GM21360 (cell line): Measurements from ENCODE around the gene EPPIN.

ENCODE experiments used
- ATAC-seq: cut with Tn5 transposase; IDR thresholded peaks from one replicate; pipeline ENCODE4 v1.9.1; 2021; ENCODE audit warnings: mild to moderate bottlenecking, moderate library complexity; ENCODE audit not compliant: unreplicated experiment

EPPIN gene

DNA sequence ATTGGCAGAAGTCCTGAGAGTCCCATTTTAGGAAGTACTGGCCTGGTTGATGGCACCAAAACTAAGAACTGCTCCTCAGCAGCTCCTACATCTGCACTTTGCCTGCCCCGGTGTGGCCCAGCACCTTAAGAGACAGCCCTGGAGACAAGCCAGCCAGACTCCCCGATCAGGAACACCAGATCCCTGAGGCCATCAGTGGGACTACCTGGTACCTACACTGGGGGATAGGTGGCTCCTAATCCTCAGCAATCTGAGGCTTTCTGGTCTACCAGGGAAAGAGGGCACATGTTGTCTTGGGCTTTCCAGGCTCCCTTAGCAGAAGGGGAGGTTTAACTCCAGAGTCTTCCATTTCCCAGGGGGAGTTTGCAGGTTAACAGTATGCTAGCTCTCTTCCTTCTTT lies 7.8 kb downstream of the EPPIN start, which contains the start of gene WFDC6:
TSS of gene WFDC6 (minus strand) at position 101 of the 400 bp plus-strand sequence. CDS start at position 26, 75 bp downstream.
- no peak for ATAC-seq

DNA sequence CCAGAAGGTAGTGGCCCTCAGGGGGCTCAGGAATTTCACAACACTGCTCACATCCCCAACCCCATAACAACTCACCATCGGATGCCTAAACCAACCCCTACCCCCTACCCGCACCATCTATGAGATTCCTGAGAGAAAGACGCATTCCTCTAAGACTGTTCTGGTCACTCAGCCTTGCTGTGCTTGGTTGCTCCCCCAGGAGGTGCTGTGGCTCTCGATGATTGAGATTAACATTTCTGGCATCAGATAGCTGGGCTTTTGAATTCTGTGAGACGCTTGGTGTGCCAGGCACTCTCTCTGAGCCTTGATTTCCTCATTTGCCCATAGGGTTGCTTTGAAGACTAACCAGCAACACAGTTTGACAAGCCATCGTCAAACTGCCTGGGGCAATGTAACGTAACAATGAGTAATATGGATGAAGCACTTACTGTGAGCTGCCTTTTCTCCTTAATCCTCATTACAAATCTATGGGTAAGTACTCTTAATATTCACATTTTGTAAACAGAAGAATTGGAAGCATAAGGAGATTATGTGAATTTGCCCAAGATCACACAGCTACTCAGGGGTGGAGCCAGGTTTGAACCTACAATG lies 8.9 kb downstream of the EPPIN start:
- ATAC-seq: no peak

DNA sequence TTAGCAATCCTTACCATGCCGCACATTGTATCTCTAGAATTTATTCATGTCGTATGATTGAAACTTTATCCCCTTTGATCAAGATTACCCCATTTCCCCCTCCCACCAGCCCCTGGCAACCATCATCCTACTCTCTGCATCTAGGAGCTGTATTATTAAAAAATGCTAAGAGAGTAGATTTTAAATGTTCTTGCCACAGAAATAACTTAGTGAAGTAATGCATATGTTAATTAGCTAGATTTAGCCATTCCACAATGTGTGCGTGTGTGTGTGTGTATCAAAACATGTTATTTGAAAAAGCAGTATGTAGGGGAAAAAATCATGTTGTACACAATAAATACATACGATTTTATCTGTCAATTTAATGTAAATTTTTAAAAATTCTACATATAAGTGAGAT lies 19.9 kb downstream of the EPPIN start:
- ATAC-seq: no peak

DNA sequence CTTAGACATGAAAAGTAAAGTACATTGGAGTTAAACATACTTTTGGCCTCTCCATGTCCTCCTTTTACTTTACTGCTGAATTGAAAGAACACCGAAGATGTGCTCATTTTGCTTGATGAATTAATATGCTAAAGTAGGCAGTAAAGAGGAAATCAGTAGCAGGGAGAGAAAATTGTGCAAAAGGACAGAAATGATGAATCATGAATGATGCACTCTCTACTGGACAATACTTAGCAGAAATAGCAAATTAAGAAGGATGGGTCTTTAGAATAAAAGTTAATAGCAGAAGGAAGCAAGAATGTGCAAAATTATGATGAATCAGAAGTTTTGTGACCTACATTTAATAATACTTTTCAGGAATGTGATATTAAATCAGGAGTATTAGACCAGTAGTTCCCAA lies 23.4 kb downstream of the EPPIN start:
- no peak for ATAC-seq

DNA sequence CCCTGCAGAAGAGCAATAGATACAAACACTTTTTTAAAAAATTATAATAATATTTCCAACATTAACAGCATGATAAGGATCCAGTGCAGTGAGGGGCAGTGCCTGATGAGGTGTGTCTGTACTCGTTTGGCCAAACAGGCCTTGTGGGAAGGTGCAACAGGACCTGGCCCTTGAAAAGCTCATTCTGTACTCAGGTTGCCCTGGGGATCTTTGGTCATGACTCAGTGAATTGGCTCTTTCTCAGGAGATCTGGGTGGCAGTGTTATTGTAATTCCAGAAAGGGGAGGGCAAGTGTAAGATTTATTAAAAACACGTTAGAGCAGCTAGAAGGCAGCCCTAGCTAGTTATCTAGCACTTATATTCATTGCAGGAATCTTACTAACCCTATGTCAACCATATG lies 28.9 kb downstream of the EPPIN start:
- no peak for ATAC-seq

DNA sequence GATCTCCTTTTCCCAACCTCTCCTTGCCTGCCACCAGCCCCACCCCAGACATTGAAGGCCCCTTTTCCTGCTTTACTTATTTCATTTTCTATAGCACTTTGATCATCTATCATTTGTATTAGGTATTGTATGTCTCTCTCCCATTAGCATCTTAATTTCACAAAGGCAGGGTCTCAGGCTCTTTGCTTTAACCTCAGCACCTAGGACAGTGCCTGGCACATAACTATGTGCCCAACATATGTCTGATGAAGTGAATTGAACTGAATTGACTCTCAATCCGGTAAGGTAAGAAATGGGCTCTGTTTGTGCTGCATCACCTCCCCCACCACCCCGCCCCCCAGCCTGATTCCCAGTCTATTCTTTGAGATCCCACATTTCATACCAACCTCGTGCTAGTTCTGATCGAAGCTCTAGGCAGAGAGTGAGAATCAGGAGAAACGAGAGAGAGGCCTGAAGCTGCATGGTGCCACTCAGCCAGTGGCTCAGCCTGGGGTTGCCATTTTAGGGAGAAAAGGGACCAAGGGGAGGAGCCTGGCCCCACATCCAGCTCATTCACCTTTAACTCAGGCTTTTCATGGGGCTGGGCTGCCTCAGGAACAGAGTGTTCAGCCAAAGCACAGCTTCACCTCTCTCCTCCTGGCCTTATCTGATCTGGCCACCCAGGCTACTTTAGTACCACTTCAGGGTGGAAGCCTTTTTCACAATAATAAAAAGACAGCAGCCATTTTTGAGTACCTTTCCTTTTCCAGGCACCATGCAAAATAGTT lies 31.9 kb downstream of the EPPIN start, which contains the start of gene SPINT3:
TSS of gene SPINT3 (minus strand) at position 476 of the 767 bp plus-strand sequence. CDS start at position 462, 14 bp downstream.
- no peak for ATAC-seq

DNA sequence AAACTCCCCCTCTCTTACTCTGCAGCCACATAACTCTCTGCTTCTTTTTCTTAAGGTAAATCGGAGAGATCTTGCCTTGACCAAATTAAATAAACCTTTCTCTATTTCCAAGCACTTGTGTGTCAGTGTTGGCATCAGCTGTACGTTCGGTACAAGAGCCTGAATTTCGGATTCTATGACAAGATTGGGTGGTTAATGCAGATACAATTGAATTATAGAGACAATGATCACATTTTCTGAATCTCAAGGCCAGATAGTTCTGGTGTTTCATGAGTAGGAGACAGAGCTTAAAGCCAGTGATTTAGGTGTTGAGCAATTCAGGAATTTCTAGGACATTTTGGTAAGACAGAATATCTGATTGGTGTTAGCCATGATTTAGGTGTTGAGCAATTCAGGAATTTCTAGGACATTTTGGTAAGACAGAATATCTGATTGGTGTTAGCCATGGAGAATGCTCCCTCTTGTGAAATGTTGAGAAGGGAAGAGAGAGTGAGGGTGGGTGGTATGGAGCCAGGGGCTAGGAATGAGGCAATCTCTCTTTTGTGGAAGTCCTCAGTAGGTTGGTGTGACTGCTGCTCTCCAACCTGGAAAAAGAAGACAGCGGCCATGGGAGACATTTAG lies 36.8 kb downstream of the EPPIN start:
- ATAC-seq: no peak

DNA sequence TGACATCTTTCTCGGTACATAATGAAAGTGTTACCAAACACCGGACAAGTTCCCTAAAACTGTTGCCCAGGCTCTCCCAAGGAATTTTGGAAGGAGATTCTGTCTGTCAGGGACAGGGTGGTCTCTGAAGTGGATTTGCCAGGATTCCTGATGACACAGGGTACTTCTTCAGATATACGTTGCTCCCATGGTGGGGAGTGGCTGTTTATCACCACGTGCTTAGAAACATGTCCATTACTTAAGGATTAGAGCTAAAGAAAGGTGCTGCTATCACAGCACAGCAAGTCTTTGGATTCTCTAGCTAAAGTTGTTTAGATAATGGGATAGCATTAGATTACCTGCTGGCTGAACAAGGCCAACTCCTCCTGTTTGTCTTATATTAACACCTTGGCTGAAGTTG lies 38.1 kb downstream of the EPPIN start:
- ATAC-seq: no peak

DNA sequence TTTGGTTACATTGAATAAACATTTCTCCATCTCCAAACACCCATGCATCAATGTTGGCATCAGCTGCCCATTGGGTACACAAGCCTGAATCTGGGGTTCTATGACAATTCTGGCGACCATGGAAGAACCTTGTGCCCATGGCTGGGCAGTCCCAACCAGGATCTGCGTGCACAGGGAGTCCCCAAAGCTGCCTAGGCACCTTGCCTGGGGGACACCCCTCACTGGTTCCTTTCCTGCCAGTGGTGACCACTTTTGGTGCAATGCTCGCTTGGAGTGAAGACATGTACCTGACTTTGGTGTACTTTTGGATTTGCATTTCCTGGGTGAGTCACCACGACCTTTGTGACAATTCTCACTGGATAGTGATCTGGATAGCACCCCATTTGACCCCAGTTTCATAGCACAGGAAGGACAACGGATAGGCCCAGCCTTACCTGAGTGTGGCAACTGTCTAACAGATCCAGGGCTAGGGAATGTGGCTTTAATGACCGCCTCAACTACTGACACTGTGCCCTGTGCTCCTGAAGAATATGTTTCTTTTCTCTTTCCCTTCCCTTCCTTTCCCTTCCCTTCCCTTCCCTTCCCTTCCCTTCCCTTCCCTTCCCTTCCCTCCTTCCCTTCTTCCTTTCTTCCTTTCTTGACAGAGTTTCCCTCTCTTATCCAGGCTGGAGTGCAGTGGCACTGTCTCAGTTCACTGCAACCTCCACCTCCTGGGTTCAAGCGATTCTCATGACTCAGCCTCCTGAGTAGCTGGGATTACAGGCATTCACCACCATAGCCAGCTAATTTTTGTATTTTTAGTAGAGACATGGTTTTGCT lies 38.9 kb downstream of the EPPIN start:
- ATAC-seq: no peak

DNA sequence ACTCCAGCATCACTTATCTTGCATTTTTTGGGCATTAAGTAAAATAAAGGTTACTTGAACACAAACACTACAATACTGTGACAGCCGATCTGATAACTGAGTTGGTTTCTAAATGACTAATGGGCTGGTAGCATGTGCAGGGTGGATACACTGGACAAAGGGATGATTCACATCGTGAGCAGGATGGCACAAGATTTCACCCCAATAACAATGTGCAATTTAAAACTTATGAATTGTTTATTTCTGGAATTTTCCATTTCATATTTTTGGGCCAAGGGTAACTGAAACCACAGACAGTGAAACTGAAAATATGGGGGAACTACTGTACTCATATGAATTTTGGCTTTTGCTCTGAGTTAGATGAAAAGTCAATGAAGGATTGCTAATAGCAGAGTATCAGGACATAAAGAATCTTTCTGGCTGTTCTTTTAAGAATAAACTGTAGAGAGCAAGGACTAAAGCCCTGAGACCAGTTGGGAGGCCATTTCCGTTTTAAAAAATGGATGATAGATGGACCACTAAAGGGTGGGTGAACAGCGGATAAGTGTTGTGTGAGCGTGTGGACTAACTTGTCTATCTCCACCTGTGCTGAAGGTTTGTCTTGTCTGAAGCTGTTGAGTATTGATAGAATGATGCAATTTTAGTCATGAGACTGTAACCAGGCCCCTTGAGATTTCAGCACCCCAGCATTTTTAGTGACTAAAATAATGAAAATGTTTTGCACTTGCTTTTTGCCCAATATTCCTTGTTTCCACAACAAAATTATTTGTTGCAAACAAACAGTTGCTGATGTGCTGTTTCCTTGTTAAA lies 40.0 kb downstream of the EPPIN start:
- ATAC-seq: no peak

DNA sequence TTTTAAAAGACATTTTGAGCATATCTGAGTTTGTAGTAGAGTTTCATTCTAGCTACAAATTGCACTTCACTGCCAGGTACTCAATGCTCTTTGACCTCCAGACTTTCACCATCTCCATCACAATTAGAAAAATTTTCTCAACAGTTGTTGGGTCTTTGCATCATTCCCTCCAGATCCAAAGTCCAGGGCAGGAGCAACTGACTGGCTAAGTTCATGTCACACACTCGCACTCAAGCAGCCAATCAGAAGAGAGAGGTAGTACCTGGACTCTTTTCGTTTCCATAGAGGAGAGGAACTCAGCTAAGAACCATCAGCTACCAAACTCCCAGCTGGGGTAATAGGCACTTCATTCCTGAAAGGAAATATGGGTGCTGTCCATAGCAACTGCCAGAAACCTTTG lies 40.8 kb downstream of the EPPIN start:
- ATAC-seq: no peak

DNA sequence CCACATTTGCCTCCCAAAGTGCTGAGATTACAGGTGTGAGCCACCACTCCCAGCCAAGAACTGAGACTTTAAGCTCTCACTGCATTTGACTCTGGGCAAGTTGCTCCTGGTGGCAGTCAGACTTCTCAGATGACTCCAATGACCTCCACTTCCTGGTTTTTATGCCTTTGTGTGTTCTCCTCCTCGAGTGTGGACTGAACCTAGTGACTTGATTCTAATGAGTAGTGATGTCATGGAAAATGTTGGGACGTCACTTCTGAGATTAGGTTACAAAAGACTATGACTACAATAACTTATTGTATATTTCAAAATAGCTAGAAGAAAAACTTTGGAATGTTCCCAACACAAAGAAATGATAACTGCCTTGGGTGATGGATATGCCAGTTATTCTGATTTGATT lies 43.8 kb downstream of the EPPIN start:
- no peak for ATAC-seq

DNA sequence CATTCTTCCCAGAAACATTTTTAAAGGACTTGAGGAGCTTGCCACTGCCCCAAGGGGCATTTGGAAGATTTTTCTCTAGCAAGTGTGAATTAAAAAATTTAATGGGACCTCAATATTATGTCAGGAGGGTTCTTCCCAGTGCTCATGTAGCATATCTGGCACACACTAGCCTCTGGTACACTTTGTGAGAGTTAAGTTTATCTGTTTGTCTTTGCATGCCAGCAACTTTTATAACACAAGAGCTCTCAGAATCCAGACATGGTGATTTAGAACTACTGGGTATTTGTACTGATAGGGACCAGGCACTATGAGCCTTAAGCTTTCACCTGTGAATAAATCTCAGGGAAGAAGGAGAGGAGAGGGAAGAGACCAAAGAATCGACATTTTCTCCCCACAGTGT lies 44.6 kb downstream of the EPPIN start:
- ATAC-seq: no peak

DNA sequence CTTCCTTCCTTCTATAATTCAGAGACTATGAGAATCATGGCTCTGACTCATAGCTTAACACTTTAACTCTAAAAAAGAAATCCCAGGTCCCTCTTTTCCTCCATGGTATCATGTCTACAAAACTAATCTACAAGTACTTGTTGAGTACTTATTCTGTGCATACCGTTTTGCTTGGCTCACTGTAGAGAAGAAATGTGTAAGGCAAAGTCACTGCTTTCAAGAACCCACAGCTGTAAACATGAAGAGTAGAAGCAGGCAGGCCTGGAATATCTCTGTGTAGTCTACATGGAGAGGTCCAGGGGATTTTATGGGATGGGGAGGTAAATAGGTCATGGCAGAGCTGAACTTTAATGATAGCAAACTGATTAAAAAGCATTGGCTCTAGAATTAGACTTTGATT lies 45.6 kb downstream of the EPPIN start:
- no peak for ATAC-seq

DNA sequence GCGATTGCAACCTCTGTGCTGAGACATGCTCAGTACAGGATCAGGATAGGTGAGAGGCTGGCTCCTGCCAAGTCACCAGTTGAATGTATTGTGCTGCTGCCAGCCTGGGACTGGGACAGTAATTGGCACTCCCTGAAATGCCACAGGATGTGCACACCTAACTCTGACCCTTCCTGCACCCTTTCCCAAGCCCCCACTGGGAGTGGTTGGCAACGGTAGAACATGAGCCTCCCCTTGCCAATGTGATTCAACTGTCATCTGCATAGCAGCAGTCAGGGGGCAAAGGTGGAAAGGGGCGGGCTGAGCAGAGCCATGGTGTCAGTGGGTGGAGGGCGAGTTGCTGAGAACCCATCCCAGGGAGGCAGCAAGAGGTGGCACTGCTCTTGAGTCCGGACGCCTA lies 47.2 kb downstream of the EPPIN start:
- no peak for ATAC-seq

DNA sequence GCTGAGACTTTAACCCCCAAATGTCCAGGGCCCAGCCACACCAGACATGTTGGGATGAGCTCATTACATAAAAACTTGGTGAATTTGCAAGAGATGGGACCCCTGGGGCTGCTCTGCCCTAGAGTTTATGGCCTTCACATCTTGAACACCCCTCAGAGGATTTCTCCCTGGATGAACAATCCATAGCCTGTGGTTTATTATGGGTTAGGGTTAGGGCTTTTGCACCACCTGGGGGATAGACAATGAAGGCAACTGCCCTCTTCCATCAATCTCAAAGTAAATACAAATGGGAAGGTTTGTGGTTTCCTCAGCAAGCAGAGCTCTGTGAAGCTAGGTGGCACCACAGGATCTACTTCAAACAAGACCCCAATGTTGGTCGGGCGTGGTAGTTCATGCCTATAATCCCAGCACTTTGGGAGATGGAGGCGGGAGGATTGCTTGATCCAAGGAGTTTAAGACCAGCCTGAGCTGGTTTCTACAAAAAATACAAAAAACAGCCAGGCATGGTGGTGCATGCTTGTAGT lies 49.2 kb downstream of the EPPIN start:
- no peak for ATAC-seq

DNA sequence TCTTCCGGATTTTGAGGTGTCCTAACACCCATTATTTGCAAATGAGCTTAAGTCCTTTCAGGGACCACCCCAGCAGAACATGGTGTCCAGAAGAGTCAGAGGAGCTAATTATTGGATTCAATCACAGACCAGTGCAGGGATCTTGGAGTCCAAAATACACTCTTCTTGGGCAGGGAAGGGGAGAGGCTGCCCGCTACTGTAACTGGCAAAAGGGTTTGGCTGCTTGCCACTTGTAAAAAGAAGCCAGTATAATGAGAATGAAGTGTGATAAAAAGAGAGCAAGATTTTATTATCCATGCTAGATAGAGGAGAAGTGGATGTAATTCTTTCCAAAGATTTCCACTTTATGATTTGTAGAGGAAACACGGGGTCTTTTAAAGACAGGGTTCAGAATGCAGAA lies 51.0 kb downstream of the EPPIN start:
- ATAC-seq: no peak

DNA sequence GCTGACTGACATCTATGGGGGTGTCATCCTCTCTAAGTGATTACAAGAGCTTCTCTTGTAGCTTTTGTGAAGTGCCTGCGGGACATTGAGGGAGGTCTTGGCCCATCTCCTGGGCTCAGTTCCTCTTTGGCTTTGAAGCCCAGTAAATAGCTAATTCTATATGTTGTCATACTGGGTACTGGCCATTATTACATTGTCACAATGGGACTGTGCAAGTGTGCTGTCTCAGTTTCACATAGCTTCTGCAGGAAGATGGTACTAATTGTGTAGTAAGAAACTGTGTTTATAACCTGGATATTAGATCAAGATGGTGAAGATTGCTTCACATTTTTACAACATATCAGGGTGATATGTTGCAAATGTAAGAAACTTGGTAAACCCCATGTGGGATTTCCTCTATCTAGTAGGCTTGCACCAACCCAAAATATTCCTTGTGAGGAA lies 51.7 kb downstream of the EPPIN start:
- no peak for ATAC-seq
